ENCODE measurements around the gene TTC28.
"Not testable (repeated sequence)": the region's sequence is repeated elsewhere in the genome, so short reads cannot be mapped to it uniquely, and the experiment has no call there.

TTC28 gene

DNA sequence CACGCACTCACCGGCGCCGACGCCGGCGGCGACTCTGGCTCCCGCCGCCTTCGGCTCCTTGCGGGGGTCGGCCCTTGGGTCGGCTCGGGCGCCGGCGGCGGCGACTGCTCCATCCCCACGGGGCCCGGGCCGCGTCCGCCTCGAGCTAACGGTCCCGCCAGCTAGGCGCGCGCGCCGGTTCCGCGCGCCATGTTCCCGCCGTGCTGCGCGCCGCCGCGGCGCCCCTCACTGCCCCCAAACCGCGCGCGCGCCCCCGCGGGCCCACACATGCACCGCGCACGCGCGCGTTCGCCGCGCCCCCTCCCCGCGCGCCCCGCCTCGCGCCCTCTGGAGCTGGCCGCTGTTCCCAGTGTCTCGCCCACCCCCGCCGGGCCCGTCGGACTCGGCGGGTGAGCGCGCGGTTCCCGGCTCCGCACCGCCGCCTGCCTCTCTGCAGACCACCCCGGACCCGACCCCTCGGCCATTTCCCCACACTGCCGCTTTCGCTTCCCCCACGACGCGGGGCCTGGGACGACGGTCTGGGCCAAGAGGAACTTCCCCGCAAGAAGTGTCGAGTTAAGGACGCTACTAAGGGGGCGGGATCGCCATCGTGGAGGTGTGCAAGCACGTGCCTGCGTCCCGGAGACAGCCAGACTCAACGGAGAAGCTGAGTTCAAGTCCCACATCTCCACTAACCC, at the start of gene TTC28:
Gene TTC28 (minus strand): TSS at position 230 of the 677 bp plus-strand sequence. CDS start 117 bp downstream, at position 113.
- peak; percentile 28 for DNase-seq

GRCh38 chr22:28728621-28729313, 49.1 kb upstream of the TTC28 start:
- no peak for DNase-seq

DNA sequence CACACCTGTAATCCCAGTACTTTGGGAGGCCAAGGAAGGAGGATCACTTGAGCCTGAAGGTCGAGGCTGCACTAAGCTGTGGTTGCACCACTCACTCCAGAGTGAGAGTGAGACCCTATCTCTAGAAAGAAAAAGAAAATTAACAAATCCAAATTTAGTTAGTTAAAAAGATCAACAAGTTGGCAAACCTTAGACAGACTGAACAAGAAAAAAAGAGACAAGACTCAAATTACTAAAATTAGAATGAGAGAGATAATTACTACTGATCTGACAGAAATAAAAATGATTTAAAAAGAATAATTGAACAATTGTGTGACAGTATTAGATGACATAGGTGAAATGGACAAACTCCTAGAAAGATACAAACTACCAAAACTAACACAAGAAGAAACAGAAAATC, 48.4 kb upstream of the TTC28 start:
- no peak for DNase-seq

- no peak for DNase-seq
Observed at GRCh38 chr22:28718044-28718443, 38.4 kb upstream of the TTC28 start.

GRCh38 chr22:28716686-28717085, 37.0 kb upstream of the TTC28 start:
- no peak for DNase-seq

DNA sequence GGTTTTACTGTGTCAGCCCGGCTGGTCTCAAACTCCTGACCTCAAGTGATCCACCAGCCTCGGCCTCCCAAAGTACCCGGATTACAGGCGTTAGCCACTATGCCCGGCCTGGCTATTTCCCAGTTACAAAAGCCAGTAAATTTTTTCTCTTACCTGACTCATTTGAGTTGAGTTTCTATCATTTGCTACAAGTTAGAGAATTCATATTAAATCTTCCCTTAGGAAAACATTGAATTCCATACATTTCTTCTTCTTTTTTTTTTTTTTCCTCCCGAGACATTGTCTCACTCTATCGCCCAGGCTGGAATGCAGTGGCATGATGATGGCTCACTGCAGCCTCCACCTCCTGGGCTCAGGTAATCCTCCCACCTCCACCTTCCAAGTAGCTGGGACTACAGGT, 36.0 kb upstream of the TTC28 start:
- no peak for DNase-seq

GRCh38 chr22:28714043-28714628, 34.5 kb upstream of the TTC28 start:
- DNase-seq, result no peak

DNA sequence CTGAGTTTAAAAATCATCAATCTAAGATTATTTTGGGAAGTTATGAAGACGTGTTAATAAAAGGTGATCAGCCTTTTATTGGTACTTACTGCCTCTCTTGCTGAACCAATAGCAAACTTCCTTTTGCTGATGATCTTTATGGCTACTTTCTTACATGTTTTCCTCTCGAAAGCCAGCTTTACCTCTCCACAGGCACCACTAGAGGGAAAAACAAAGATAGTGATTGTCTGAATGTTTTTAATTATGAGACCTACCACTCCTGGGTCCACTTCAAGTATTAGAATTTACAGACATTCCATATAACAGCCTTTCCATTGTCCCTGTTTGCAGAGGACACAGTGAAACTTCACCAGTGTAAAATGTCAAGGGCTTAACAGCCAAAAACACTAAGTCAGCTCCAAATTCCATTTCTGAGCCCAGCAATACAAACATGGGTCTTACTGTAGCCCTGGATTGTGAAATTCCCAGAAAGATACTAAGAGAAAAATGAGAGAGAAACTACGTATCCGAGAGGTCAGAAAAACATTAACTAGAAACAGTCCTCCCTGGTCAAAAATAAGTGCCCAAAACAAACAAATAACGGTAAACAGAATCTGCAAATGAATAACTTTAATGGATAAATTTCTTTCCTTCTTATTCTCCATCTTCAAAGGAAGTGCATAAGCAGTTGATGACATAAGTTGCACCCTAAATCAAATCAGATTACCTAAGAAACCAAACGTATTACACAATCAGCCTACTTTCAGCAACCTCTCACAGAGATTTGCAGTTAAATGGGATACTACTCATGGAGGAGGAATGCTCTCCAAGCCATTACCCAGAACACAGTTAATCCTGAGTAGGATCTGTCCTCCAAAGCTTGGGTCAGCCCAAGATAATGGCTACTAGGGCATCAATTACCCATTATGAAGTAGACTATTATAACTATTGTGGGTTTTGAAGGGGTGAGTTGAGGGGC, 32.5 kb upstream of the TTC28 start:
- DNase-seq, result no peak

GRCh38 chr22:28711341-28711740, 31.7 kb upstream of the TTC28 start:
- DNase-seq, result no peak

- DNase-seq, result no peak
Observed at GRCh38 chr22:28710576-28711191, 31.0 kb upstream of the TTC28 start.

DNA sequence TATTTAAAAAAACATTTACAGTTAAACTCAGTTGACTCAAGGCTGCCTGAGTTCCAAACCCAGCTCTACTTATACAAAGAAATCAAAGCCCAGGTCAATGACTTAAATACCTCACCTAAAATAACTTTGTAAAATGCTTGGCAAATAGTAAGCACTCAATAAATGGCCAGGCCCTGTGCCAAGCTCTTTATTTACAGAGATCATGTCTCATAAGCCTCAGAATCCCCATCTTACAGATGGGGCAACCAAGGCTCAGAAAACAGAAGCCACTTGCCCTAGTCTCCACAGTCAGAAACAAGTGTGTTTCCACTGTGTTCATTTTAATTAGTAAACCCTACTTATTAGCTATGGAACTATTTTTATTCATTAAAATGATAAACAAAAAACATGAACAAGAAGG, 30.5 kb upstream of the TTC28 start:
- DNase-seq, result no peak

DNA sequence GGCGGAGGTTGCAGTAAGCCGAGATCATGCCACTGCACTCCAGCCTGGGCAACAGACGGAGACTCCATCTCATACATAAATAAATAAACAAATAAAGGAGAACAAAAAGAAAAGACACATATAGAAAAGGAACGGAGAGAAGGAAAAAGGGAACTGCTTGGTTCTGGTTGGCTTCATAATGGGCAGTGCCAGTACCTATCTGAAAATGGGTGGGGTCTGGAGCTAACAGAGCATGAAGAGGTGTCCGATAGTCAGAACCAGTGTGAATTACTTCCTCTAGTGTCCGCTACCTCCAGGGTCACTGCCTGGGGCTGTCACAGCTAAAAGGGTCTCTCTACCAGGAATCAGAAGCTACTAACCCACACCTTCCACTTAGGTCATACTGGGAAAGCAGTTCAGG, 27.2 kb upstream of the TTC28 start:
- no peak for DNase-seq

DNA sequence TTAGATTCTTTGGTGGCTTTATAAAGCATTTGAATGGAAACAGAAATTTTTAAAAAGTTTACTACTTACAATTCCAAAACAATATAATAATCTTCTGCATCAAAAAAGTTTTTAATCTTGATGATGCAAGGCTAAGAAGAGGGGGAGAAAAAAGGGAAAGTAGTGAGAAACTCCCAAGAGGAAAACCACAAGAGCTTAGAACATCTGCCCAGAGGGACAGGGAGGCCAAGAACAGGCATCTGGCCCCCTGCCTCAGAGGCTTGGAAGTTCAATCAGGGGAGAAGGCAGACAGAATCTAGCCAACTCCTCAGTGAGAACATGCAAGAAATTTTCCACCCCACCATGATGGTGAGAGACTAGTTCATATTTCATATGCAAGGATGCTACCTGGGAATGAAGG, 23.8 kb upstream of the TTC28 start:
- no peak for DNase-seq

- no peak for DNase-seq
Observed at GRCh38 chr22:28702891-28703290, 23.3 kb upstream of the TTC28 start.

DNA sequence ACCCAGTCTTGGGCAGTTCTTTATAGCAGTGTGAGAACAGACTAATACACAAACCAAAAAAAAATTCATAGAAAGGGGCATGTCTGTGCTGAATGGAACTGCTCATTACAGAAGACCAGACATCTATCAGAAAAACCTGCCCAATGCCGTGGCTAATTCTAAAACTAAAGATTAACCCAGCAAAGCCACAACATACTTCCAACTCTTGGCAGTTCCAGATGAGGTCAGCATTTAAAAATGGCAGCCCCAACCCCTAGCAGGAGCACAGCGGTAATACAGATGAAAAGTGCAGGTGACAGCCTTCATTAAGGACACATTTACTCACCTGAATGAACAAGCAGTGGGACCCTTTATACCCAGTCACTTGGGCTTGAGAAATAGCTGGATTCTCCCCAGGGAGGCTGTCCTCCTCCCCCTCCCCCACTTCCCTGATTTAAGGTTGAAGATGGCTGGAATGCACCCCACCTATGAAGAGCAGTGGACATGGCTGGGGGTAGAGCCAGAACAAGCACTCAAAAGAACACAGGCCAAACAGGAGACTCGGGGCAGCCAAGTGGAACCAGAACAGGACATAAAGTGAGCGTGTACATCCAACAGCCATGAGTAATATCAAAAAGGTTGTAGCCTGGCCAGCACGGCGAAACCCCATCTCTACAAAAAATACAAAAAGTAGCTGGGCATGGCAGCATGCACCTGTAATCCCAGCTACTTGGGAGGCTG, 13.6 kb upstream of the TTC28 start:
- DNase-seq, result not testable (repeated sequence)

DNA sequence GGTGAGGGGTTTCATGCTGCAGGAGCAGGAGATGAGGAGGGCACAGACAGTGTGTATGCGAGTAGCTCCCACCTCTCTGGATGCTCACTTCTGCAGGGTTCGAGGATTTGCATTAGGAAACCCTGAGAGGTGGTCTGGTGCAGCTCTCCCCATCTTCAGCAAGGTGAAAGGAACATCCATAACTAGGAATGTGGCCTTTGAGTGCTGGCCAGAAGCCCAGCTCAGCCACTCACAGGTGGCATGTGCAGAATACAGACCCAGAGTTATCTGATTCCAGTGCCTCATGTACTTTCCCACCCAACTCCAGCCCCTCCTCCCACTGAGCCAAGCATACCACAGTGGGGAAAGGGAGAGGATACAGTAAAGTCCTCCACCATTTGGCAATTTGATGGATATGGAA, 10.2 kb upstream of the TTC28 start:
- not testable (repeated sequence) for DNase-seq

GRCh38 chr22:28682966-28683365, 3.3 kb upstream of the TTC28 start:
- not testable (repeated sequence) for DNase-seq

DNA sequence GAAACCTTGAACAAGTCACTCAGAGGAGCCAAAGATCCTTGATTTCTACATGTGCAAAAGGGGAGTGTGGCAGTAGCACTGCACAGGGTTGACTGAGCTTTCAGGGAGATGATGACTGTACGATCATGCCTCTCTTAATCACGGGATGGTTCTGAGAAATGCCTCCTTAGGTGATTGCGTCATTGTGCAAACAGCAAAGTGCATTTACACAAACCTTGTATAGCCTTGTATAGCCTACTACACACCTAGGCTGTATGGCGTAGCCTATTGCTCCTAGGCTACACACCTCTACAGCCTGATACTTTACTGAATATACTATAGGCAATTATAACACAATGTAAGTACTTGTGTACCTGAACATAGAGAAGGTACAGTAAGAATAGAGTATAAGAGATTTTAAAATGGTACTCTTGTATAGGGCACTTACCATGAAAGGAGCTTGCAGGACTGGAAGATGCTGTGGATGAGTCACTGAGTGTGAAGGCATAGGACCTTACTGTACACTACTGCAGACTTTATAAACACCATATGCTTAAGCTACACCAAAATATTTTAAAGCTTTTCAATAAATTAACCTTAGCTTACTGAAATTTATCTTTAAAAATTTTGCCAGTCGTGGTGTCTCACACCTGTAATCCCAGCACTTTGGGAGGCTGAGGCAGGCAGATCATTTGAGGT, 1.3 kb upstream of the TTC28 start:
- not testable (repeated sequence) for DNase-seq

DNA sequence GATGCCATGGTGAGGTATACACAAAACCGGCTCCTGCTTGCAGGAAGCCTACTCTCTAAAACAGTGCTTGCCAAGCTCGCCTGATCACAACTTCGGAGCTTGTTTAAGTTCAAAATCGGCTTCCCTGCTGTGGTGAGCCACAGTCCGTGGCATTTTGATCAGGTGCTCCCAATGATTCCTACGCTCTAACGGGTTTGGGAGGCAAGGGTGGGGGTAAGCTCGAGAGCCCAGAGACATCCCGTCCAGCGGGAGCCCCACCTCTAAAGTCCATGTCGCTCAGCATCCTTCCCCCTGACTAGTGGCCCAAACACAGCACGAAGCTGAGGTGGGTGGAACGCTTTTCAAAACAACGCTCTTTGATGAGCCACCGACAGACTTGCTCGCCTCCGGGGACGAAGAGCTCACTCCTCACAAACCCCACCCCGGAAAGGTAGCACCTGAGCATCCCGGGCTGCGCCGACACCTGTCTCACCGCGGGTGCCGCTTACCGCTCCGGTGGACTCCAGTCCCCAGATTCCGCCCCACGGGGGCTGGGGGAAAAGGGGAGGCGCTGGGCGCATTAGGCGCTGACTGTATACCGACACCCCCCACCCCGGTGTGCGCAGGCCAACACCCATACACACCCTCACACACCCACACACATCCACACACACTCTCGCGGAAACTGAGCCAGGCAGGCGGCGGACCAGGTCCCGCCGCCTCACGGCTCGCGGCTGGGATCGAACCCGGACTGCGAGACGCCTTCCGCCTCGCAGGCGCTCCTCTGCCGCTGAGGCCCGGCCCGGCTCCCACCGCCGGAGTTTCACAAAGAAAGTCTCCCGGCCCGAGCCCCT, 646 bp downstream of the TTC28 start:
- not testable (repeated sequence) for DNase-seq

DNA sequence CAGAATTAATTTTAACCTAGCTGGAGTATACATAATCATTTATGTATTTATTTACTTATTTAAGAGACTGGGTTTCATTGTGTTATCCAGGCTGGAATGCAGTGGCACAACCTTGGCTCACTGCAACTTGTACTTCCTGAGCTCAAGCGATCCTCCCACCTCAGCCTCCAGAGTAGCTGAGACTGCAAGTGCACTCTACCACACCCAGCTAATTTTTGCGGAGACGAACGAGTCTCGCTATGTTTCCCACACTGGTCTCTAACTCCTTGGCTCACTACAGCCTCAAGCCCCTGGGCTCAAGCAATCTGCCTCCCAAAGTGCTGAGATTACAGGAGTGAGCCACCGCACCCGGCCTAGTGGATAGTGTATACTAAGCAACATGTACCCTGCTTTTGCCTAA, 1.5 kb downstream of the TTC28 start:
- not testable (repeated sequence) for DNase-seq
